ENCODE data around the gene ADAMTS17.

ADAMTS17 gene

DNA sequence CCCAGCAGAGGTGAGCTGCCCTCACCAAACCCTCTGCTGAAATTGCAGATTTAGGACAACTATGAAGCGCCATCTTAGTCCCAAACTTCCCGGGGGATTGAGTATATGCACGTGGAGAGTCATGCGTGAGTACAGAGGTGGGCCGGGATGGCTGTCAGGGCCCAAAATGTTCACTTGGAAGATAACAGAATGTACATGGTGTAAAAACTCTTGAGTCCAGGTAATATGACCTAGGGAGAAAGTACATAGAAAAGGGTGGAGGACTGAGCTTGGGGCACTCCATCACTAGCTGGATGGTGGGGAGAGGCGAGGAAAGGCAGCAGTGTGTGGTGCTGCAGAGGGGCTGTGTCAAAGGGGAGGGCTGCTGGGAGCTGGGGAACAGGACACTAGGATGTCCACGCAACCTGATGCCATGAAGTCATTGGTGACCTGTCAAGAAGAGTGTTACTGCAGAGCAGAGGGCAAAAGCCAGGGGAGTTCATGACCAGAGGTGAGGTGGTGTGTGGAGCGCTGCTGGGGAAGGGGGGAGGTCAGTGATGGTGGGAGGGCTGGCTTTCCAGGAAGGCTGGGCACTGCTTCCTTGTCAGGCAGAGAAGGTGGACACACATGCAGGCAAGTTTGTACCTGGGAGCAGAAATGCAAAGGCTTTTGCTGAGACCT is 372.4 kb downstream of the ADAMTS17 start:
- Histone ChIP-seq H4K20me1 (ENCODE audit: insufficient read depth, low read length) (no peaks in the 10 kb centered on the region), H3K27me3 (ENCODE audit: low read depth, low read length) (peaks cover 16% of the 10 kb centered on the region; the same call in 1 of the 2 replicates), H3K4me2 (ENCODE audit: low read length) (no peak overlapping the region), H3K4me3 (ENCODE audit: low read length) (no peak overlapping the region), H3K4me1 (ENCODE audit: low read length) (no peaks in the 10 kb centered on the region), H3K9me3 (ENCODE audit: insufficient read depth, low read length) (no peaks in the 10 kb centered on the region), H2AFZ (ENCODE audit: low read depth, low read length) (no peak overlapping the region), H3K36me3 (replicated peaks; ENCODE audit: low read depth, low read length) (no peaks in the 10 kb centered on the region), H3K79me2 (ENCODE audit: low read length) (no peaks in the 10 kb centered on the region), H3K27ac (ENCODE audit: low read length) (no peak overlapping the region), H3K9ac (ENCODE audit: low read length) (no peak overlapping the region)
- TF ChIP-seq, protein P1, sequence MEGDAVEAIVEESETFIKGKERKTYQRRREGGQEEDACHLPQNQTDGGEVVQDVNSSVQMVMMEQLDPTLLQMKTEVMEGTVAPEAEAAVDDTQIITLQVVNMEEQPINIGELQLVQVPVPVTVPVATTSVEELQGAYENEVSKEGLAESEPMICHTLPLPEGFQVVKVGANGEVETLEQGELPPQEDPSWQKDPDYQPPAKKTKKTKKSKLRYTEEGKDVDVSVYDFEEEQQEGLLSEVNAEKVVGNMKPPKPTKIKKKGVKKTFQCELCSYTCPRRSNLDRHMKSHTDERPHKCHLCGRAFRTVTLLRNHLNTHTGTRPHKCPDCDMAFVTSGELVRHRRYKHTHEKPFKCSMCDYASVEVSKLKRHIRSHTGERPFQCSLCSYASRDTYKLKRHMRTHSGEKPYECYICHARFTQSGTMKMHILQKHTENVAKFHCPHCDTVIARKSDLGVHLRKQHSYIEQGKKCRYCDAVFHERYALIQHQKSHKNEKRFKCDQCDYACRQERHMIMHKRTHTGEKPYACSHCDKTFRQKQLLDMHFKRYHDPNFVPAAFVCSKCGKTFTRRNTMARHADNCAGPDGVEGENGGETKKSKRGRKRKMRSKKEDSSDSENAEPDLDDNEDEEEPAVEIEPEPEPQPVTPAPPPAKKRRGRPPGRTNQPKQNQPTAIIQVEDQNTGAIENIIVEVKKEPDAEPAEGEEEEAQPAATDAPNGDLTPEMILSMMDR (IDR thresholded peaks at IDR 0.05; ENCODE audit: low read depth, low read length) = no peak
- TF ChIP-seq EZH2phosphoT487 (IDR thresholded peaks at IDR 0.05; ENCODE audit: low read depth) = no peak

DNA sequence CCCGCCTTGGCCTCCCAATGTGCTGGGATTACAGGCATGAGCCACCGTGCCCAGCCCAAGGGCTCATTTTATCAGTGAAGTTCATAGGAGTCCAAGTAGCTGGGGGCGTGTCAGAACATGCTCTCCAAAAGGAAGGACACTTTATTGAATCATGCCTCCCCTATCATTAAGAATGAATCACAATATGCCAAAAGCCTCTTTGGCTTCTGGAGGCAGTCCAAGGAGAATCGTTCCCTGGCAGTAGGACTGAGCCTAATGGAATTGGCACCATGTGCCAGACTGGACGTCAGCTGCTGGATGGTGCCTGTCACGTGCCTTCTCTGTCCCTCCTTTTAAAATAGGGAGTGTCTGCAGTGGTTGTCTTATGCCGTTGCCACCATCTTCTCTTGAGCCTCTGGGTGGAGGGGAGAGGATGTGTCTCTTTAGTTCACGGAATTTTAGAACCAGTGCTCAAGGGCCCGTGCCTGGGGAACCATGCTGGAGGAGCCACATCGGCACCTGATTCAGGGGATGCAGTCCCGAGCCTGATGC is 373.9 kb downstream of the ADAMTS17 start:
- no peak overlapping the region for H3K27ac ChIP-seq (ENCODE audit: low read length)
- no peaks in the 10 kb centered on the region for H3K9me3 ChIP-seq (ENCODE audit: insufficient read depth, low read length)
- no peaks in the 10 kb centered on the region for H3K79me2 ChIP-seq (ENCODE audit: low read length)
- H3K4me3 ChIP-seq (ENCODE audit: low read length) = no peak overlapping the region
- no peak overlapping the region for H3K4me2 ChIP-seq (ENCODE audit: low read length)
- H4K20me1 ChIP-seq (ENCODE audit: insufficient read depth, low read length) = no peaks in the 10 kb centered on the region
- H3K4me1 ChIP-seq (ENCODE audit: low read length) = no peaks in the 10 kb centered on the region
- TF ChIP-seq EZH2phosphoT487 (IDR thresholded peaks at IDR 0.05; ENCODE audit: low read depth) = no peak
- TF ChIP-seq, protein P1 (IDR thresholded peaks at IDR 0.05; ENCODE audit: low read depth, low read length) = no peak
- peaks cover 16% of the 10 kb centered on the region; the same call in 1 of the 2 replicates for H3K27me3 ChIP-seq (ENCODE audit: low read depth, low read length)
- H3K9ac ChIP-seq (ENCODE audit: low read length) = no peak overlapping the region
- no peak overlapping the region for H2AFZ ChIP-seq (ENCODE audit: low read depth, low read length)
- H3K36me3 ChIP-seq (replicated peaks; ENCODE audit: low read depth, low read length) = no peaks in the 10 kb centered on the region

DNA sequence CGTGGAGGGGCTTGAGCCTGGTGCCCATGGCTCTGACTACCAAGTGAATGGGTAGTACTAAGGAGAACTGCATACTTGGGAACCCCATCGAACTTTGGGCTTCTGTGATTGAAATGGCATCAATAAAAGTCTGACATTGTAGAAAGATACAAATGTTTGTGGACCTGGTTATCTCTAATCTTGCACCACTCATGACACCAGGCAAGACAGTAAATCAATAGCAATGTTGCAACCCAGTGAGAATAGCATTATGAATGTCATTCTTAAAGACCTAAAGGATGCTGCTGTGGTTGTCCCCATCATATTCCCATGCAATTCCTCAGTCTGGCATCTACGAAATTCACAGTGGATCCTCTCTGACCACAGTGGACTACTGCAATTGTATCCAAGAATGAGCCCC is 375.0 kb downstream of the ADAMTS17 start:
- Histone ChIP-seq H3K27me3 (ENCODE audit: low read depth, low read length) (peaks cover 16% of the 10 kb centered on the region; the same call in 1 of the 2 replicates), H3K4me2 (ENCODE audit: low read length) (no peak overlapping the region), H2AFZ (ENCODE audit: low read depth, low read length) (no peak overlapping the region), H3K4me3 (ENCODE audit: low read length) (no peak overlapping the region), H3K9me3 (ENCODE audit: insufficient read depth, low read length) (no peaks in the 10 kb centered on the region), H3K27ac (ENCODE audit: low read length) (no peak overlapping the region), H3K4me1 (ENCODE audit: low read length) (no peaks in the 10 kb centered on the region), H4K20me1 (ENCODE audit: insufficient read depth, low read length) (no peaks in the 10 kb centered on the region), H3K36me3 (replicated peaks; ENCODE audit: low read depth, low read length) (no peaks in the 10 kb centered on the region), H3K79me2 (ENCODE audit: low read length) (no peaks in the 10 kb centered on the region), H3K9ac (ENCODE audit: low read length) (no peak overlapping the region)
- TF ChIP-seq, protein P1 (IDR thresholded peaks at IDR 0.05; ENCODE audit: low read depth, low read length) = no peak
- no peak for TF ChIP-seq EZH2phosphoT487 (IDR thresholded peaks at IDR 0.05; ENCODE audit: low read depth)

DNA sequence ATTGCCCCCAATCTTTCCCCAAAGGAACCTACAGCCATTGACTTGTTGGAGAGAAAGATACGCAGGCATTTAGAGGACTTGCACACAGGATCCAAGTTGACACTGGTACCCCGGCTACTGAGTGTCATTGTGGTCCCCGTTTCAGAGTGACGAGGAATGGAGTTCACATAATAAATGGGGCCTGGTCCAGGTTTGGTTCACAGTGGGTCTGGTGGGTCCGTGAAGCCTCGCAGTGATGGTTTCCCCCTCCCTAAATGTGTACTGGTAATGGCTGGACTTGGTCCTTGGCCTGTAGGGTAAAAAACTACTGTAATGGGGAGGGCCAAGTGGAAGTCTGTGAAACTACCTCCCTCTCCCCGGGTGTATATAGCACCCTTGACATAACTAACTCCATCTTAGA is 376.4 kb downstream of the ADAMTS17 start:
- H3K36me3 ChIP-seq (replicated peaks; ENCODE audit: low read depth, low read length) = no peaks in the 10 kb centered on the region
- no peak overlapping the region for H2AFZ ChIP-seq (ENCODE audit: low read depth, low read length)
- H3K27ac ChIP-seq (ENCODE audit: low read length) = no peak overlapping the region
- H3K9me3 ChIP-seq (ENCODE audit: insufficient read depth, low read length) = no peaks in the 10 kb centered on the region
- H3K9ac ChIP-seq (ENCODE audit: low read length) = no peak overlapping the region
- H3K4me2 ChIP-seq (ENCODE audit: low read length) = no peak overlapping the region
- no peaks in the 10 kb centered on the region for H3K4me1 ChIP-seq (ENCODE audit: low read length)
- H3K4me3 ChIP-seq (ENCODE audit: low read length) = no peak overlapping the region
- no peaks in the 10 kb centered on the region for H4K20me1 ChIP-seq (ENCODE audit: insufficient read depth, low read length)
- TF ChIP-seq, protein P1 (IDR thresholded peaks at IDR 0.05; ENCODE audit: low read depth, low read length) = no peak
- TF ChIP-seq EZH2phosphoT487 (IDR thresholded peaks at IDR 0.05; ENCODE audit: low read depth) = no peak
- H3K27me3 ChIP-seq (ENCODE audit: low read depth, low read length) = peaks cover 16% of the 10 kb centered on the region; the same call in 1 of the 2 replicates
- no peaks in the 10 kb centered on the region for H3K79me2 ChIP-seq (ENCODE audit: low read length)

Measured in OCI-LY3 (cell line).